PFSK-1 (cell line): ENCODE measurements around the gene RAPGEF2.

Experiments used
- FOXP2 ChIP-seq: optimal IDR thresholded peaks from 2 replicates; pipeline ENCODE3; 2011; ENCODE audit warnings: borderline replicate concordance, control low read depth, inconsistent platforms; ENCODE audit not compliant: insufficient read depth; ENCODE audit errors: extremely low read length, extremely low read depth
- POLR2AphosphoS5 ChIP-seq: IDR thresholded peaks from 2 replicates; pipeline ENCODE4 v1.6.1; 2012; ENCODE audit warnings: low read depth, mild to moderate bottlenecking, control low read depth, low read length, moderate library complexity
- REST ChIP-seq, 2 experiments: IDR thresholded peaks; 2 replicates each; pipeline versions ENCODE4 v1.6.1 to v1.8.0; 2011 to 2012; ENCODE audit warnings: low read depth in 2 of 2, low read length in 2 of 2, control low read depth in 1 of 2, inconsistent platforms in 1 of 2, mild to moderate bottlenecking in 1 of 2, moderate library complexity in 1 of 2; ENCODE audit not compliant: insufficient read depth in 1 of 2
- SIN3A ChIP-seq: IDR thresholded peaks from 2 replicates; pipeline ENCODE4 v1.6.1; 2012; ENCODE audit warnings: mild to moderate bottlenecking, low read length, moderate library complexity, borderline replicate concordance; ENCODE audit not compliant: insufficient read depth
- TAF1 ChIP-seq: IDR thresholded peaks from 2 replicates; pipeline ENCODE4 v1.6.1; 2012; ENCODE audit warnings: low read length, control low read depth, borderline replicate concordance; ENCODE audit not compliant: insufficient read depth

- no peak for TF ChIP-seq REST (IDR thresholded peaks at IDR 0.05; ENCODE audit: insufficient read depth in 1 of 2, low read depth in 2 of 2, low read length in 2 of 2)
- no peak for TF ChIP-seq TAF1
- no peak for TF ChIP-seq POLR2AphosphoS5
- TF ChIP-seq FOXP2 = no peak
- no peak for TF ChIP-seq SIN3A
Observed at GRCh38 chr4:159153669-159154068, 50.8 kb downstream of the RAPGEF2 start.
